H9 (cell line): ENCODE measurements around the gene GABARAP. TPM values are rescaled to one million over a fixed set of nuclear protein-coding genes. Genes with fewer than 3 reads are reported as not detected.

Experiments used
- DNase-seq: peaks from one replicate; pipeline ENCODE4 v3.0.0-alpha.2; 2017
- H2AFZ ChIP-seq: one replicate; pipeline ENCODE4 v1.6.1; 2013; ENCODE audit warnings: mild to moderate bottlenecking, low read length, control low read depth, moderate library complexity
- H2AK5ac ChIP-seq: 2 replicates; pipeline ENCODE4 v1.6.1; 2013; ENCODE audit warnings: low read length, control low read depth, mixed read lengths; ENCODE audit not compliant: insufficient read length
- H2BK120ac ChIP-seq: one replicate; pipeline ENCODE4 v1.6.1; 2013; ENCODE audit warnings: low read depth, mild to moderate bottlenecking, low read length, control low read depth, inconsistent platforms; ENCODE audit not compliant: poor library complexity, severe bottlenecking
- H2BK12ac ChIP-seq: 2 replicates; pipeline ENCODE4 v1.6.1; 2013; ENCODE audit warnings: low read length, control low read depth, mixed read lengths, low read depth; ENCODE audit not compliant: insufficient read length
- H2BK15ac ChIP-seq: 2 replicates; pipeline ENCODE4 v1.6.1; 2013; ENCODE audit warnings: low read depth, low read length, control low read depth
- H2BK20ac ChIP-seq: one replicate; pipeline ENCODE4 v1.6.1; 2013; ENCODE audit warnings: low read depth, mild to moderate bottlenecking, low read length, control low read depth, inconsistent platforms; ENCODE audit not compliant: poor library complexity, severe bottlenecking
- H2BK5ac ChIP-seq: 2 replicates; pipeline ENCODE4 v1.6.1; 2013; ENCODE audit warnings: low read length, control low read depth, mixed read lengths; ENCODE audit not compliant: insufficient read length
- H3K14ac ChIP-seq: 2 replicates; pipeline ENCODE4 v1.6.1; 2013; ENCODE audit warnings: low read length, control low read depth; ENCODE audit not compliant: insufficient read depth
- H3K18ac ChIP-seq: 2 replicates; pipeline ENCODE4 v1.6.1; 2013; ENCODE audit warnings: low read depth, mild to moderate bottlenecking, mixed read lengths, low read length, control low read depth; ENCODE audit not compliant: insufficient read length
- H3K23ac ChIP-seq: 2 replicates; pipeline ENCODE4 v1.6.1; 2013; ENCODE audit warnings: low read length, control low read depth, mixed read lengths, low read depth; ENCODE audit not compliant: insufficient read length
- H3K23me2 ChIP-seq: 2 replicates; pipeline ENCODE4 v1.6.1; 2013; ENCODE audit warnings: low read depth, mild to moderate bottlenecking, mixed read lengths, low read length, control low read depth; ENCODE audit not compliant: insufficient read length, poor library complexity, severe bottlenecking
- H3K27ac ChIP-seq: 2 replicates; pipeline ENCODE4 v1.5.1; 2013; ENCODE audit warnings: low read length, control low read depth, mixed read lengths, low read depth; ENCODE audit not compliant: insufficient read length
- H3K27me3 ChIP-seq: 2 replicates; pipeline ENCODE4 v1.6.1; 2013; ENCODE audit warnings: low read length, control low read depth, inconsistent platforms; ENCODE audit not compliant: insufficient read depth
- H3K4ac ChIP-seq: 2 replicates; pipeline ENCODE4 v1.6.1; 2013; ENCODE audit warnings: low read depth, mild to moderate bottlenecking, control low read depth, inconsistent platforms, low read length, moderate library complexity
- H3K4me1 ChIP-seq: 2 replicates; pipeline ENCODE4 v1.6.1; 2013; ENCODE audit warnings: low read length, control low read depth, inconsistent platforms; ENCODE audit not compliant: insufficient read depth
- H3K4me2 ChIP-seq: 2 replicates; pipeline ENCODE4 v1.6.1; 2013; ENCODE audit warnings: low read length, control low read depth, mixed read lengths; ENCODE audit not compliant: insufficient read length, insufficient read depth
- H3K56ac ChIP-seq: 2 replicates; pipeline ENCODE4 v1.6.1; 2013; ENCODE audit warnings: low read depth, mild to moderate bottlenecking, mixed read lengths, low read length, control low read depth; ENCODE audit not compliant: insufficient read length
- H3K79me1 ChIP-seq: 2 replicates; pipeline ENCODE4 v1.6.1; 2013; ENCODE audit warnings: low read depth, mild to moderate bottlenecking, moderate library complexity, low read length, control low read depth, inconsistent platforms; ENCODE audit not compliant: insufficient read depth, poor library complexity, severe bottlenecking
- H3K79me2 ChIP-seq: 2 replicates; pipeline ENCODE4 v1.6.1; 2013; ENCODE audit warnings: low read length, control low read depth, inconsistent platforms; ENCODE audit not compliant: insufficient read depth
- H3K9ac ChIP-seq: 2 replicates; pipeline ENCODE4 v1.6.1; 2013; ENCODE audit warnings: low read length, control low read depth, mixed read lengths; ENCODE audit not compliant: insufficient read length; ENCODE audit errors: extremely low read depth
- H3K9me3 ChIP-seq: one replicate; pipeline ENCODE4 v1.6.1; 2013; ENCODE audit warnings: low read depth, low read length, inconsistent platforms; ENCODE audit not compliant: control insufficient read depth
- H3T11ph ChIP-seq: one replicate; pipeline ENCODE4 v1.6.1; 2013; ENCODE audit warnings: mild to moderate bottlenecking, low read length, control low read depth, inconsistent platforms
- H4K20me1 ChIP-seq: one replicate; pipeline ENCODE4 v1.6.1; 2013; ENCODE audit not compliant: control insufficient read depth, insufficient read length, insufficient read depth
- H4K5ac ChIP-seq: 2 replicates; pipeline ENCODE4 v1.6.1; 2013; ENCODE audit warnings: low read depth, mild to moderate bottlenecking, mixed read lengths, low read length, control low read depth; ENCODE audit not compliant: insufficient read length
- H4K8ac ChIP-seq: replicated peaks from 2 replicates; pipeline ENCODE4 v1.6.1; 2013; ENCODE audit warnings: low read length, control low read depth, mixed read lengths, low read depth; ENCODE audit not compliant: insufficient read length
- H4K91ac ChIP-seq: 2 replicates; pipeline ENCODE4 v1.6.1; 2013; ENCODE audit warnings: low read depth, mild to moderate bottlenecking, moderate library complexity, mixed read lengths, low read length, control low read depth; ENCODE audit not compliant: insufficient read length
- H3K27ac Mint-ChIP-seq, 3 experiments: 2 replicates in 2 of 3; 3 replicates in 1 of 3; pipeline ENCODE4 v1.8.0; 2020 to 2021; ENCODE audit warnings: mixed read lengths in 3 of 3, mild to moderate bottlenecking in 1 of 3, moderate library complexity in 1 of 3
- H3K27me3 Mint-ChIP-seq: 2 replicates; pipeline ENCODE4 v1.8.0; 2021; ENCODE audit warnings: low read depth, mild to moderate bottlenecking, moderate library complexity, mixed read lengths
- H3K36me3 Mint-ChIP-seq, 3 experiments: 2 replicates in 2 of 3; 3 replicates in 1 of 3; pipeline ENCODE4 v1.8.0; 2020 to 2021; ENCODE audit warnings: low read depth in 3 of 3, mixed read lengths in 3 of 3; ENCODE audit not compliant: insufficient read depth in 1 of 3
- H3K4me1 Mint-ChIP-seq, 2 experiments: 2 replicates each; pipeline ENCODE4 v1.8.0; 2020; ENCODE audit warnings: mixed read lengths in 2 of 2
- H3K4me3 Mint-ChIP-seq, 2 experiments: 2 replicates in 1 of 2; 3 replicates in 1 of 2; pipeline ENCODE4 v1.8.0; 2020 to 2021; ENCODE audit warnings: mild to moderate bottlenecking in 2 of 2, mixed read lengths in 2 of 2, moderate library complexity in 1 of 2
- H3K9me3 Mint-ChIP-seq, 2 experiments: 2 replicates in 1 of 2; 3 replicates in 1 of 2; pipeline ENCODE4 v1.8.0; 2020; ENCODE audit warnings: mild to moderate bottlenecking in 2 of 2, mixed read lengths in 2 of 2, moderate library complexity in 1 of 2
- CTCF ChIP-seq: fragments of 200-600 bp; sonication (generic); conservative IDR thresholded peaks from 3 replicates; pipeline ENCODE4 v1.8.0; 2021; ENCODE audit warnings: antibody characterized with exemption, mild to moderate bottlenecking
- WGBS: extraction: QIAGEN DNeasy Blood & Tissue Kit; methylation state at CpG from one replicate; pipeline ENCODE4 v1.1.7; 2013; ENCODE audit warnings: missing lambda C conversion rate, low lambda C conversion rate, mixed read lengths; ENCODE audit not compliant: insufficient read length; ENCODE audit errors: extremely low coverage; 5-methylcytosine and 5-hydroxymethylcytosine counted together
- total RNA-seq: library from RNA; stranded (reverse); gene quantifications from 2 replicates; pipeline ENCODE4 v1.2.1, GENCODE V29; 2021

GABARAP gene
- total RNA-seq, 1 experiment from 2014 or later = 261 TPM

- peak overlapping the region in 1 of 3 experiments; percentile 82; a peak in 3 of 7 replicates for H3K27ac Mint-ChIP-seq
- no peak overlapping the region for H3K9ac ChIP-seq
Observed at GRCh38 chr17:7249830-7250229, 7.6 kb upstream of the GABARAP start.

More at GRCh38 chr17:7249830-7250229, 7.6 kb upstream of the GABARAP start:
- no peak overlapping the region for H2BK20ac ChIP-seq
- H2BK120ac ChIP-seq = no peak overlapping the region
- Mint-ChIP-seq H3K9me3 (no peaks in the 10 kb centered on the region), H3K36me3 (peaks cover 21 to 39% (median 33%) of the 10 kb centered on the region in 3 experiments), H3K4me1 (peaks cover 31 to 34% of the 10 kb centered on the region in 2 experiments), H3K4me3 (peak overlapping the region; percentile 90 to 95), H3K27me3 (no peaks in the 10 kb centered on the region)
- H2AFZ ChIP-seq = no peak overlapping the region
- H2BK15ac ChIP-seq = no peak overlapping the region
- no peak overlapping the region for H4K5ac ChIP-seq
- H4K8ac ChIP-seq = no peak overlapping the region
- no peaks in the 10 kb centered on the region; the same call in 1 of the 2 replicates for H3K4me1 ChIP-seq
- H3K4ac ChIP-seq = no peak overlapping the region
- no peaks in the 10 kb centered on the region for H3K9me3 ChIP-seq
- no peak for TF ChIP-seq CTCF
- peak overlapping the region; percentile 79 for H3K4me2 ChIP-seq
- H3K56ac ChIP-seq = no peak overlapping the region
- H3K79me2 ChIP-seq = peaks cover 23% of the 10 kb centered on the region; the same call in 1 of the 2 replicates
- H4K91ac ChIP-seq = no peak overlapping the region
- H3K14ac ChIP-seq = no peak overlapping the region
- H2BK5ac ChIP-seq = no peak overlapping the region
- H2AK5ac ChIP-seq = no peak overlapping the region
- WGBS = no CpG with 5 or more reads among the region's 7 CpGs
- no peak overlapping the region for H3K27ac ChIP-seq
- H3K23ac ChIP-seq = no peak overlapping the region
- H3K27me3 ChIP-seq = no peaks in the 10 kb centered on the region
- peaks cover 13% of the 10 kb centered on the region for H3K79me1 ChIP-seq
- H3T11ph ChIP-seq = no peak overlapping the region
- H3K18ac ChIP-seq = no peak overlapping the region
- H2BK12ac ChIP-seq = no peak overlapping the region
- no peaks in the 10 kb centered on the region for H4K20me1 ChIP-seq
- peaks cover 6% of the 10 kb centered on the region for H3K23me2 ChIP-seq
- no peak for DNase-seq
